ENCODE results near the gene BARHL1.

The BARHL1 gene

DNA sequence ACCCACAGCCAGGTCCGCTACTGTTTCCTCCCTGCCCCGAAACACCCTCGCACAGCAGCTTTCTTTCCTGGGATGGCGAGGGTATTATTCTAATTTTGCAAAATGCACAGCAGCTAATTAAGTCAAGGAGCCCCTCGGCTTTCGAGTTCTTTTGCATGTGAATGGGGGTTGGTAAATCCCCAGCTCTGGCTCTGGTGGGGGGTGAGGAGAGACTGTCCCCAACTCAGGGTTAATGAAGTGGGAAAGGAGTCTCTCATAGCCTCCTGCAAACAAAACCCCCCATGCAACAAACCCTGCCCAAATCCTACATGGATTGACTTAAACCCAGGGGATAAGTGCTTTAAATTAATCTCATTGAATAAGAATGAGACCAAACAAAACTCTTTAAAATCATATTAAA is 8.8 kb downstream of the BARHL1 start:
- Histone ChIP-seq H3K9me3 (ENCODE audit: control insufficient read depth, insufficient read depth, low read length) (no peaks in the 10 kb centered on the region), H3F3A (ENCODE audit: control insufficient read depth, insufficient read depth) (no peaks in the 10 kb centered on the region), H3K79me2 (ENCODE audit: control insufficient read depth, low read length) (no peaks in the 10 kb centered on the region), H3K4me3 (ENCODE audit: low read length) (no peak overlapping the region), H3K4me2 (ENCODE audit: low read length) (no peak overlapping the region), H3K4me1 (ENCODE audit: control insufficient read depth, low read length) (no peaks in the 10 kb centered on the region), H3K9me2 (replicated peaks; ENCODE audit: control insufficient read depth, low read length) (no peaks in the 10 kb centered on the region), H3K27ac (ENCODE audit: low read depth, low read length) (no peak overlapping the region), H3K36me3 (ENCODE audit: control insufficient read depth, low read length) (peaks cover 12% of the 10 kb centered on the region), H3K27me3 (ENCODE audit: control insufficient read depth, low read length) (peaks cover 6% of the 10 kb centered on the region), H4K20me1 (ENCODE audit: control insufficient read depth, insufficient read depth, low read depth, low read length) (no peaks in the 10 kb centered on the region)
- TF ChIP-seq, protein P1, sequence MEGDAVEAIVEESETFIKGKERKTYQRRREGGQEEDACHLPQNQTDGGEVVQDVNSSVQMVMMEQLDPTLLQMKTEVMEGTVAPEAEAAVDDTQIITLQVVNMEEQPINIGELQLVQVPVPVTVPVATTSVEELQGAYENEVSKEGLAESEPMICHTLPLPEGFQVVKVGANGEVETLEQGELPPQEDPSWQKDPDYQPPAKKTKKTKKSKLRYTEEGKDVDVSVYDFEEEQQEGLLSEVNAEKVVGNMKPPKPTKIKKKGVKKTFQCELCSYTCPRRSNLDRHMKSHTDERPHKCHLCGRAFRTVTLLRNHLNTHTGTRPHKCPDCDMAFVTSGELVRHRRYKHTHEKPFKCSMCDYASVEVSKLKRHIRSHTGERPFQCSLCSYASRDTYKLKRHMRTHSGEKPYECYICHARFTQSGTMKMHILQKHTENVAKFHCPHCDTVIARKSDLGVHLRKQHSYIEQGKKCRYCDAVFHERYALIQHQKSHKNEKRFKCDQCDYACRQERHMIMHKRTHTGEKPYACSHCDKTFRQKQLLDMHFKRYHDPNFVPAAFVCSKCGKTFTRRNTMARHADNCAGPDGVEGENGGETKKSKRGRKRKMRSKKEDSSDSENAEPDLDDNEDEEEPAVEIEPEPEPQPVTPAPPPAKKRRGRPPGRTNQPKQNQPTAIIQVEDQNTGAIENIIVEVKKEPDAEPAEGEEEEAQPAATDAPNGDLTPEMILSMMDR (IDR thresholded peaks at IDR 0.05; ENCODE audit: low read depth, low read length, poor library complexity, severe bottlenecking) = no peak
- TF ChIP-seq EZH2phosphoT487 (IDR thresholded peaks at IDR 0.05; ENCODE audit: borderline replicate concordance, low read length) = no peak

DNA sequence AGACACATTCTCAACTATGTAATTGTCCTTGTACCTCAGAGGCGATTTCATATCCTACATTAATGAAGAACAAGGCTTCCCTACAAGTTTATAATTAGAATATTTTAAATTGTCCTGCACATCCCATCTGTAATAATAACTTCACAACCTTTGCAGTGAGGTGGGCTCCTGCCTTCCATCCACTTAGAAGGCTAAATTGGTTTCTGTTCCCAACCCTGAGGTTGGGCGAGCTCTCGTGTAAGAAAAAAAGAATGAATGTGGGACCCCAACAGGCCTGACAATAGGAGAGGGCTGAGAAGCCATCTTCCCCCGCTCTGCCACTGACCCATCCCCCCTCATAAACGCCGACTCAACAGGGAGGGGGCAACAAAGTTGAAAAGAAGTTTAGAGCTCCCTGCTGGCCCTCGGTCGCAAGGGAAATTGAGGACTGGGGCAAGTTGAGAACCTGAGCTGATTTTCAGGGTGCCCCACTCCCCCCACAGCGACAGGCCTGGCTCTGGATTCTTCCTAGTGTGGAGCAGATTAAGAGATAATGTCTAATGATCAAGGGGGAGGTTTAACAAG is 9.4 kb downstream of the BARHL1 start:
- Histone ChIP-seq H3K9me3 (ENCODE audit: control insufficient read depth, insufficient read depth, low read length) (no peaks in the 10 kb centered on the region), H3K4me3 (ENCODE audit: low read length) (no peak overlapping the region), H3K27me3 (ENCODE audit: control insufficient read depth, low read length) (peaks cover 3% of the 10 kb centered on the region; the same call in 1 of the 2 replicates), H3K27ac (ENCODE audit: low read depth, low read length) (no peak overlapping the region), H3K36me3 (ENCODE audit: control insufficient read depth, low read length) (peaks cover 18% of the 10 kb centered on the region), H3K4me2 (ENCODE audit: low read length) (no peak overlapping the region), H3K79me2 (ENCODE audit: control insufficient read depth, low read length) (no peaks in the 10 kb centered on the region), H3F3A (ENCODE audit: control insufficient read depth, insufficient read depth) (no peaks in the 10 kb centered on the region), H3K9me2 (replicated peaks; ENCODE audit: control insufficient read depth, low read length) (no peaks in the 10 kb centered on the region), H3K4me1 (ENCODE audit: control insufficient read depth, low read length) (no peaks in the 10 kb centered on the region), H4K20me1 (ENCODE audit: control insufficient read depth, insufficient read depth, low read depth, low read length) (no peaks in the 10 kb centered on the region)
- TF ChIP-seq, protein P1 (IDR thresholded peaks at IDR 0.05; ENCODE audit: low read depth, low read length, poor library complexity, severe bottlenecking) = no peak
- TF ChIP-seq EZH2phosphoT487 (IDR thresholded peaks at IDR 0.05; ENCODE audit: borderline replicate concordance, low read length) = no peak

DNA sequence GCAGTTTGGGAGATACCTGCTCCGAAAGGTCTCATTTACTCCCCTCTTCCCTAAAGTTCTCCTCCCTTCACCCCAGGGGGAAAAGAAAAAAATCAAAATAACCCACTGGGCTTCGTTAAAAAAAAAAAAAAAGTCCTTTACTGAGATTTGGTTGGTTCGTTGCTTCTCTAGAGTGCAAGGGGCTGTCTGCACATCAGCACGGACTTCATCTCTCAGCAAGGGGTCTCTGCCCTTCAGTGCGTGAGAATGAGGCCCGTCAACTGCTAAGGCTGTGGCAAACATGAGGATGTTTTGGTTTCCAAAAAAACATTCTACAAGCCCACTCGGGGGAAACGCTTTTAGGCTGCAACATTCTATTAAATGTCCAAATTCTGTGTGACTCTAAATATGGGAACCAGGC is 10.0 kb downstream of the BARHL1 start:
- H3K4me1 ChIP-seq (ENCODE audit: control insufficient read depth, low read length) = no peaks in the 10 kb centered on the region
- no peak overlapping the region for H3K4me3 ChIP-seq (ENCODE audit: low read length)
- H3K36me3 ChIP-seq (ENCODE audit: control insufficient read depth, low read length) = peaks cover 21% of the 10 kb centered on the region
- H3K9me2 ChIP-seq (replicated peaks; ENCODE audit: control insufficient read depth, low read length) = no peaks in the 10 kb centered on the region
- no peaks in the 10 kb centered on the region for H3K79me2 ChIP-seq (ENCODE audit: control insufficient read depth, low read length)
- H3K4me2 ChIP-seq (ENCODE audit: low read length) = no peak overlapping the region
- no peak for TF ChIP-seq EZH2phosphoT487 (IDR thresholded peaks at IDR 0.05; ENCODE audit: borderline replicate concordance, low read length)
- TF ChIP-seq, protein P1 (IDR thresholded peaks at IDR 0.05; ENCODE audit: low read depth, low read length, poor library complexity, severe bottlenecking) = no peak
- H3K27ac ChIP-seq (ENCODE audit: low read depth, low read length) = no peak overlapping the region
- peaks cover 3% of the 10 kb centered on the region; the same call in 1 of the 2 replicates for H3K27me3 ChIP-seq (ENCODE audit: control insufficient read depth, low read length)
- H4K20me1 ChIP-seq (ENCODE audit: control insufficient read depth, insufficient read depth, low read depth, low read length) = no peaks in the 10 kb centered on the region
- no peaks in the 10 kb centered on the region for H3F3A ChIP-seq (ENCODE audit: control insufficient read depth, insufficient read depth)
- no peaks in the 10 kb centered on the region for H3K9me3 ChIP-seq (ENCODE audit: control insufficient read depth, insufficient read depth, low read length)

Data from DOHH2 (cell line).